Trophoblast cell (in vitro differentiated cells and primary cell): ENCODE results near the gene IGFBP5.

Source experiments
- DNase-seq, 2 donors: peaks; one replicate each; pipeline ENCODE4 v3.0.0-alpha.2; 2016
- H2AFZ ChIP-seq: 2 replicates; pipeline ENCODE4 v1.6.1; 2013; ENCODE audit warnings: low read length, moderate library complexity, mild to moderate bottlenecking; ENCODE audit not compliant: insufficient read depth, poor library complexity
- H2AK5ac ChIP-seq: 2 replicates; pipeline ENCODE4 v1.6.1; 2013; ENCODE audit warnings: mild to moderate bottlenecking, low read length
- H2BK120ac ChIP-seq: 2 replicates; pipeline ENCODE4 v1.6.1; 2013; ENCODE audit warnings: low read length, mild to moderate bottlenecking, moderate library complexity; ENCODE audit not compliant: insufficient read depth, poor library complexity
- H2BK12ac ChIP-seq: 2 replicates; pipeline ENCODE4 v1.6.1; 2013; ENCODE audit warnings: mild to moderate bottlenecking, low read length, moderate library complexity
- H2BK5ac ChIP-seq: 2 replicates; pipeline ENCODE4 v1.6.1; 2013; ENCODE audit warnings: low read length, low read depth, moderate library complexity, mild to moderate bottlenecking; ENCODE audit not compliant: poor library complexity
- H3K14ac ChIP-seq: 2 replicates; pipeline ENCODE4 v1.6.1; 2013; ENCODE audit warnings: mild to moderate bottlenecking, low read length
- H3K18ac ChIP-seq: 2 replicates; pipeline ENCODE4 v1.6.1; 2013; ENCODE audit warnings: mild to moderate bottlenecking, low read length
- H3K23ac ChIP-seq: 2 replicates; pipeline ENCODE4 v1.6.1; 2013; ENCODE audit warnings: low read length
- H3K27ac ChIP-seq: 2 replicates; pipeline ENCODE4 v1.5.1; 2013; ENCODE audit warnings: low read depth, mild to moderate bottlenecking, inconsistent platforms, low read length, moderate library complexity
- H3K27me3 ChIP-seq: 2 replicates; pipeline ENCODE4 v1.6.1; 2013; ENCODE audit warnings: inconsistent platforms, mild to moderate bottlenecking, low read length, moderate library complexity; ENCODE audit not compliant: insufficient read depth
- H3K36me3 ChIP-seq, 2 experiments: 1 replicate in 1 of 2; 2 replicates in 1 of 2; pipeline ENCODE4 v1.6.1; 2013; ENCODE audit warnings: low read length in 2 of 2, mild to moderate bottlenecking in 2 of 2, moderate library complexity in 1 of 2; ENCODE audit not compliant: insufficient read depth in 2 of 2, control insufficient read depth in 1 of 2
- H3K4ac ChIP-seq: 2 replicates; pipeline ENCODE4 v1.6.1; 2013; ENCODE audit warnings: low read depth, mild to moderate bottlenecking, low read length, moderate library complexity
- H3K4me1 ChIP-seq, 2 experiments: 1 replicate in 1 of 2; 2 replicates in 1 of 2; pipeline ENCODE4 v1.6.1; 2013; ENCODE audit warnings: low read length in 2 of 2, mild to moderate bottlenecking in 2 of 2, moderate library complexity in 1 of 2; ENCODE audit not compliant: insufficient read depth in 2 of 2, control insufficient read depth in 1 of 2
- H3K4me2 ChIP-seq: 2 replicates; pipeline ENCODE4 v1.6.1; 2013; ENCODE audit warnings: inconsistent platforms, mild to moderate bottlenecking, low read length, moderate library complexity
- H3K4me3 ChIP-seq: 2 replicates; pipeline ENCODE4 v1.5.1; 2013; ENCODE audit warnings: mild to moderate bottlenecking, low read depth, low read length, inconsistent platforms
- H3K79me1 ChIP-seq: one replicate; pipeline ENCODE4 v1.6.1; 2013; ENCODE audit warnings: low read length
- H3K79me2 ChIP-seq: 2 replicates; pipeline ENCODE4 v1.6.1; 2013; ENCODE audit warnings: low read length, mild to moderate bottlenecking; ENCODE audit not compliant: control insufficient read depth, insufficient read depth, poor library complexity
- H3K9ac ChIP-seq: 2 replicates; pipeline ENCODE4 v1.6.1; 2013; ENCODE audit warnings: mild to moderate bottlenecking, low read length
- H3K9me3 ChIP-seq: 2 replicates; pipeline ENCODE4 v1.6.1; 2013; ENCODE audit warnings: low read depth, mild to moderate bottlenecking, control low read depth, inconsistent platforms, low read length; ENCODE audit not compliant: insufficient read depth
- H4K12ac ChIP-seq: 2 replicates; pipeline ENCODE4 v1.6.1; 2013; ENCODE audit warnings: low read depth, mild to moderate bottlenecking, low read length, moderate library complexity
- H4K8ac ChIP-seq: 2 replicates; pipeline ENCODE4 v1.6.1; 2013; ENCODE audit warnings: low read depth, mild to moderate bottlenecking, low read length, moderate library complexity
- H4K91ac ChIP-seq: one replicate; pipeline ENCODE4 v1.6.1; 2013; ENCODE audit warnings: low read depth, mild to moderate bottlenecking, low read length, moderate library complexity
- WGBS: extraction: QIAGEN DNeasy Blood & Tissue Kit; methylation state at CpG from one replicate; pipeline ENCODE4 v1.1.7; 2013; ENCODE audit warnings: missing lambda C conversion rate; ENCODE audit not compliant: insufficient read length, insufficient coverage; ENCODE audit errors: extremely low coverage; 5-methylcytosine and 5-hydroxymethylcytosine counted together

IGFBP5 gene

GRCh38 chr2:216721141-216721540 is 25.8 kb upstream of the IGFBP5 start:
- Histone ChIP-seq H4K91ac (no peak overlapping the region), H3K4me2 (no peak overlapping the region), H3K9ac (no peak overlapping the region), H3K27me3 (no peaks in the 10 kb centered on the region), H3K27ac (no peak overlapping the region), H3K79me1 (no peaks in the 10 kb centered on the region), H3K36me3 (no peaks in the 10 kb centered on the region), H2BK120ac (no peak overlapping the region), H3K14ac (no peak overlapping the region), H2BK12ac (no peak overlapping the region), H3K4me1 (no peaks in the 10 kb centered on the region), H4K8ac (no peak overlapping the region), H2AK5ac (no peak overlapping the region), H3K23ac (no peak overlapping the region), H3K79me2 (no peaks in the 10 kb centered on the region), H3K9me3 (peaks cover 2% of the 10 kb centered on the region), H3K18ac (no peak overlapping the region), H4K12ac (no peak overlapping the region), H2AFZ (no peak overlapping the region), H2BK5ac (no peak overlapping the region), H3K4ac (no peak overlapping the region), H3K4me3 (no peak overlapping the region)
- no CpG with 5 or more reads among the region's 1 CpG for WGBS
- no peak for DNase-seq

- WGBS: no CpG with 5 or more reads among the region's 4 CpGs
- H2BK5ac ChIP-seq: no peak overlapping the region
- no peak overlapping the region for H3K4me2 ChIP-seq
- H3K36me3 ChIP-seq: no peaks in the 10 kb centered on the region
- no peak overlapping the region for H3K4me3 ChIP-seq
- H4K8ac ChIP-seq: no peak overlapping the region
- no peak for DNase-seq
- H3K27me3 ChIP-seq: no peaks in the 10 kb centered on the region
- H3K27ac ChIP-seq: no peak overlapping the region
- H2AK5ac ChIP-seq: no peak overlapping the region
- H3K9me3 ChIP-seq: peaks cover 2% of the 10 kb centered on the region
- H3K18ac ChIP-seq: no peak overlapping the region
- H2BK120ac ChIP-seq: no peak overlapping the region
- no peaks in the 10 kb centered on the region for H3K4me1 ChIP-seq
- H3K79me1 ChIP-seq: no peaks in the 10 kb centered on the region
- no peak overlapping the region for H3K23ac ChIP-seq
- no peak overlapping the region for H3K9ac ChIP-seq
- no peak overlapping the region for H3K14ac ChIP-seq
- no peak overlapping the region for H4K91ac ChIP-seq
- H3K4ac ChIP-seq: no peak overlapping the region
- H2BK12ac ChIP-seq: no peak overlapping the region
- no peak overlapping the region for H4K12ac ChIP-seq
- H3K79me2 ChIP-seq: no peaks in the 10 kb centered on the region
- H2AFZ ChIP-seq: no peak overlapping the region
Observed at GRCh38 chr2:216720722-216721121, 25.4 kb upstream of the IGFBP5 start.

GRCh38 chr2:216717907-216718615 is 22.7 kb upstream of the IGFBP5 start:
- Histone ChIP-seq H3K36me3 (no peaks in the 10 kb centered on the region), H3K27me3 (no peaks in the 10 kb centered on the region), H3K9ac (no peak overlapping the region), H3K4me1 (peaks cover 4 to 7% of the 10 kb centered on the region in 2 experiments), H3K14ac (no peak overlapping the region), H2AFZ (no peak overlapping the region), H4K91ac (no peak overlapping the region), H3K79me2 (no peaks in the 10 kb centered on the region), H3K18ac (no peak overlapping the region), H2AK5ac (no peak overlapping the region), H3K4me3 (no peak overlapping the region), H3K23ac (no peak overlapping the region), H3K4ac (no peak overlapping the region), H3K79me1 (no peaks in the 10 kb centered on the region), H3K9me3 (no peaks in the 10 kb centered on the region), H3K27ac (no peak overlapping the region), H2BK12ac (no peak overlapping the region), H3K4me2 (no peak overlapping the region), H4K8ac (no peak overlapping the region), H2BK5ac (no peak overlapping the region), H4K12ac (no peak overlapping the region), H2BK120ac (no peak overlapping the region)
- no peak for DNase-seq
- WGBS: no CpG with 5 or more reads among the region's 8 CpGs

GRCh38 chr2:216717491-216717901 is 22.1 kb upstream of the IGFBP5 start:
- no peaks in the 10 kb centered on the region for H3K79me2 ChIP-seq
- H3K14ac ChIP-seq: no peak overlapping the region
- no peak overlapping the region for H3K4me2 ChIP-seq
- no peak overlapping the region for H4K8ac ChIP-seq
- H3K27ac ChIP-seq: no peak overlapping the region
- H2BK120ac ChIP-seq: no peak overlapping the region
- H3K4me1 ChIP-seq: peaks cover 4 to 7% of the 10 kb centered on the region in 2 experiments
- no peaks in the 10 kb centered on the region for H3K9me3 ChIP-seq
- H2BK12ac ChIP-seq: no peak overlapping the region
- no peak for DNase-seq
- no peaks in the 10 kb centered on the region for H3K27me3 ChIP-seq
- H2AK5ac ChIP-seq: no peak overlapping the region
- WGBS: no CpG with 5 or more reads among the region's 4 CpGs
- H3K36me3 ChIP-seq: no peaks in the 10 kb centered on the region
- H3K18ac ChIP-seq: no peak overlapping the region
- no peak overlapping the region for H2AFZ ChIP-seq
- H3K23ac ChIP-seq: no peak overlapping the region
- no peak overlapping the region for H3K4me3 ChIP-seq
- no peak overlapping the region for H2BK5ac ChIP-seq
- H3K4ac ChIP-seq: no peak overlapping the region
- H3K79me1 ChIP-seq: no peaks in the 10 kb centered on the region
- H4K91ac ChIP-seq: no peak overlapping the region
- H4K12ac ChIP-seq: no peak overlapping the region
- H3K9ac ChIP-seq: no peak overlapping the region
